PC-9 (cell line): ENCODE data around the gene RPL29. TPM values are rescaled to one million over a fixed set of nuclear protein-coding genes. Genes with fewer than 3 reads are reported as not detected.

Experiments
- BruUV-seq: library from RNA; stranded (reverse); fragments of 400-500 nt; replicated peaks from 2 replicates; lab custom pipeline; 2021; lab: Mats Ljungman, UMichigan
- CTCF ChIA-PET: fragments of 300-600 bp; sonication (Branson Sonifier 250); formaldehyde crosslinking; loops from one replicate; lab custom pipeline; 2022; ENCODE audit warnings: antibody characterized with exemption; lab: Charles Lee
- POLR2A ChIA-PET: fragments of 300-600 bp; sonication (Branson Sonifier 250); formaldehyde crosslinking; loops from one replicate; lab custom pipeline; 2022; ENCODE audit warnings: antibody characterized with exemption; ENCODE audit not compliant: unreplicated experiment; lab: Charles Lee
- DNase-seq, 2 experiments: peaks; one replicate each; pipeline versions ENCODE4 v3.0.0 to v3.0.0-alpha.2; 2015 to 2022; ENCODE audit warnings: mixed read lengths in 1 of 2
- H2AFZ ChIP-seq: fragments of 200-600 bp; sonication (generic); 2 replicates; pipeline ENCODE4 v1.8.1; 2017; ENCODE audit warnings: antibody characterized with exemption
- H3F3A ChIP-seq: fragments of 200-600 bp; sonication (generic); 2 replicates; pipeline ENCODE4 v1.8.1; 2017; ENCODE audit warnings: antibody characterized with exemption, mild to moderate bottlenecking, low read depth; ENCODE audit not compliant: insufficient read depth
- H3K27ac ChIP-seq: fragments of 200-600 bp; sonication (generic); 2 replicates; pipeline ENCODE4 v1.6.1; 2016; ENCODE audit warnings: mixed run types
- H3K27me3 ChIP-seq: fragments of 200-600 bp; sonication (generic); 2 replicates; pipeline ENCODE4 v1.6.1; 2016; ENCODE audit warnings: low read depth, mixed run types; ENCODE audit not compliant: insufficient read depth
- H3K36me3 ChIP-seq: fragments of 200-600 bp; sonication (generic); 2 replicates; pipeline ENCODE4 v1.6.1; 2016; ENCODE audit warnings: low read depth, mixed run types
- H3K4me1 ChIP-seq: fragments of 200-600 bp; sonication (generic); replicated peaks from 2 replicates; pipeline ENCODE4 v1.6.1; 2016; ENCODE audit warnings: mixed run types; ENCODE audit not compliant: insufficient read depth
- H3K4me2 ChIP-seq: fragments of 200-600 bp; sonication (generic); 2 replicates; pipeline ENCODE4 v1.6.1; 2017; ENCODE audit warnings: mixed run types
- H3K4me3 ChIP-seq: fragments of 200-600 bp; sonication (generic); 2 replicates; pipeline ENCODE4 v1.6.1; 2016; ENCODE audit warnings: mixed run types
- H3K79me2 ChIP-seq: fragments of 200-600 bp; sonication (generic); 2 replicates; pipeline ENCODE4 v1.6.1; 2017; ENCODE audit warnings: low read depth, mixed run types
- H3K9me2 ChIP-seq: fragments of 200-600 bp; sonication (generic); 2 replicates; pipeline ENCODE4 v1.8.1; 2017; ENCODE audit warnings: mild to moderate bottlenecking; ENCODE audit not compliant: insufficient read depth
- H3K9me3 ChIP-seq: fragments of 200-600 bp; sonication (generic); 2 replicates; pipeline ENCODE4 v1.8.1; 2016; ENCODE audit warnings: low read depth; ENCODE audit not compliant: insufficient read depth
- H4K20me1 ChIP-seq: fragments of 200-600 bp; sonication (generic); 2 replicates; pipeline ENCODE4 v1.8.1; 2017; ENCODE audit not compliant: insufficient read depth
- CTCF ChIP-seq: fragments of 200-600 bp; sonication (generic); conservative IDR thresholded peaks from 2 replicates; pipeline ENCODE4 v1.6.1; 2017; ENCODE audit warnings: mixed run types, antibody characterized with exemption, mild to moderate bottlenecking, moderate library complexity
- EZH2 ChIP-seq: fragments of 200-600 bp; sonication (generic); IDR thresholded peaks from 2 replicates; pipeline ENCODE4 v1.8.0; 2017; ENCODE audit warnings: antibody characterized with exemption, low read depth
- intact Hi-C: fragments of 100-400 bp; cut with micrococcal nuclease; formaldehyde crosslinking; loops from one replicate; pipeline ENCODE4 v1.10.0; 2022; ENCODE audit not compliant: unreplicated experiment
- total RNA-seq: library from RNA; stranded (reverse); gene quantifications from 2 replicates; pipeline ENCODE4 v1.2.3, GENCODE V29; 2021

RPL29 gene
- total RNA-seq, 1 experiment from 2014 or later = 1,278 TPM

- no peaks in the 10 kb centered on the region for H3K9me3 ChIP-seq
- H3K4me2 ChIP-seq = no peak overlapping the region
- BruUV-seq = no TSS peak
- CTCF ChIA-PET = interaction anchor here (0.6 to 1.4 kb wide), 2 partner anchors 118 to 334 kb away, joined by 5 read pairs; no protein-coding TSS in a partner anchor
- no peak overlapping the region for H3K27ac ChIP-seq
- DNase-seq = no peak
- H3F3A ChIP-seq = no peaks in the 10 kb centered on the region
- POLR2A ChIA-PET = no interaction called here
- no peaks in the 10 kb centered on the region for H3K27me3 ChIP-seq
- no peak overlapping the region for H3K4me3 ChIP-seq
- no peaks in the 10 kb centered on the region for H3K9me2 ChIP-seq
- no peaks in the 10 kb centered on the region for H4K20me1 ChIP-seq
- H3K79me2 ChIP-seq = no peaks in the 10 kb centered on the region
- TF ChIP-seq CTCF = no peak
- no peak for TF ChIP-seq EZH2
- 0 out of 2 replicates have a peak, but pooled peaks cover 4% of the 10 kb centered on the region for H3K4me1 ChIP-seq
- intact Hi-C loops = loop anchor here (2.0 to 5.0 kb wide), 2 partner anchors 48 to 272 kb away; partner anchors contain the start of gene WDR82
- no peak overlapping the region for H2AFZ ChIP-seq
- no peaks in the 10 kb centered on the region for H3K36me3 ChIP-seq
Measured at GRCh38 chr3:52004906-52005395, 9.3 kb upstream of the RPL29 start.

- H2AFZ ChIP-seq = no peak overlapping the region
- no peaks in the 10 kb centered on the region for H3K79me2 ChIP-seq
- TF ChIP-seq CTCF = no peak; the same call in 1 of the 2 replicates
- TF ChIP-seq EZH2 = no peak
- no peaks in the 10 kb centered on the region for H3K9me2 ChIP-seq
- H3K9me3 ChIP-seq = no peaks in the 10 kb centered on the region
- POLR2A ChIA-PET = no interaction called here
- CTCF ChIA-PET = interaction anchor here (0.6 to 1.4 kb wide), 3 partner anchors 10 to 335 kb away, joined by 3 to 5 read pairs (median 5); no protein-coding TSS in a partner anchor
- no peak overlapping the region for H3K27ac ChIP-seq
- H3K4me1 ChIP-seq = 0 out of 2 replicates have a peak, but pooled peaks cover 4% of the 10 kb centered on the region
- BruUV-seq = no TSS peak
- no peak for DNase-seq
- no peaks in the 10 kb centered on the region for H3K27me3 ChIP-seq
- no peaks in the 10 kb centered on the region for H3K36me3 ChIP-seq
- H4K20me1 ChIP-seq = no peaks in the 10 kb centered on the region
- no peaks in the 10 kb centered on the region for H3F3A ChIP-seq
- no peak overlapping the region for H3K4me3 ChIP-seq
- intact Hi-C loops = loop anchor here (2.0 to 5.0 kb wide), 2 partner anchors 49 to 273 kb away; partner anchors contain the start of gene WDR82
- H3K4me2 ChIP-seq = no peak overlapping the region
Measured at GRCh38 chr3:52004163-52004787, 8.6 kb upstream of the RPL29 start.

GRCh38 chr3:52002748-52003147 is 7.1 kb upstream of the RPL29 start:
- POLR2A ChIA-PET = no interaction called here
- no peak overlapping the region for H3K4me2 ChIP-seq

More at GRCh38 chr3:52002748-52003147, 7.1 kb upstream of the RPL29 start:
- H3K9me2 ChIP-seq = no peaks in the 10 kb centered on the region
- no peaks in the 10 kb centered on the region for H4K20me1 ChIP-seq
- TF ChIP-seq CTCF = no peak
- no peaks in the 10 kb centered on the region for H3K79me2 ChIP-seq
- H3F3A ChIP-seq = peaks cover 11% of the 10 kb centered on the region; the same call in 1 of the 2 replicates
- H2AFZ ChIP-seq = no peak overlapping the region
- CTCF ChIA-PET = interaction anchor here (0.9 kb wide), 1 partner anchor 53 kb away, joined by 3 read pairs; the partner anchor contains the start of gene DUSP7
- H3K27ac ChIP-seq = no peak overlapping the region
- intact Hi-C loops = loop anchor here (5.0 kb wide), 1 partner anchor 275 kb away; the partner anchor contains the start of gene WDR82
- H3K9me3 ChIP-seq = no peaks in the 10 kb centered on the region
- DNase-seq = no peak
- H3K4me3 ChIP-seq = no peak overlapping the region
- peaks cover 8% of the 10 kb centered on the region for H3K4me1 ChIP-seq
- H3K27me3 ChIP-seq = no peaks in the 10 kb centered on the region
- no peaks in the 10 kb centered on the region for H3K36me3 ChIP-seq
- BruUV-seq = no TSS peak
